ENCODE results near the gene SUPT3H.
A peak's percentile ranks its signal among the peaks of the same experiment; 100 is the strongest.
"Not testable (repeated sequence)": the region's sequence is repeated elsewhere in the genome, so short reads cannot be mapped to it uniquely, and the experiment has no call there.

The SUPT3H gene

DNA sequence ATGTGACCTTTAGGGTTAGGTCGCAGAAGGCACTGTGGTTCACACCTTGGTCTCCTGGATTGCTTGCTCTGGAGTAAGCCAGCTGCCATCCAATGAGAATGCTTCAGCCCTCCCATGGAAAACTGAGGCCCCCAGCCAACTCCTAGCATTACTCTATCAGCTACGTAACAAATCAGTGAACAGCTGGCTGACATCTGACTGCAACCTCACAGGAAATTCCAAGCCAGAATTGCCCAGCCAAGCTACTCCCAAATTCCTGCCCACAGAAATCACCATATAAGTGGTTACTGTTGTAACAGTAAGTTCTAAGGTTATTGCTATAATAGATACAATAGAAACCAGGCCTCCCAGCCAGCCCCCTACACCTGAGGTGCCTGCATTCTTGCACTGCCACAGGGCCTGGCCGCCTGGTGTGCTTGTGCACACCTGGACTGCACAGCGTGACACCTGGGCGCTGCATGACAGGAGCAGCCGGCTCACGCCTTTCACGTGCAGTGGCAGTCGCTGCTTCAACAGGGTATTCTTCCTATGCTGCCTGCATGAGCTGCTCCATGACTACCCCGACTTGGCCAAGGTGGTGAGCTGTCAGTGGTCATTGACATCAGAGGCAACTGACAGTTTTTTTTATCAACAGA, 479.3 kb downstream of the SUPT3H start:
- no peak for DNase-seq (ENCODE audit: extremely low spot score)
- ChIA-PET POLR2A (no interaction called here), CTCF (no interaction called here)
- TF ChIP-seq, protein P1, sequence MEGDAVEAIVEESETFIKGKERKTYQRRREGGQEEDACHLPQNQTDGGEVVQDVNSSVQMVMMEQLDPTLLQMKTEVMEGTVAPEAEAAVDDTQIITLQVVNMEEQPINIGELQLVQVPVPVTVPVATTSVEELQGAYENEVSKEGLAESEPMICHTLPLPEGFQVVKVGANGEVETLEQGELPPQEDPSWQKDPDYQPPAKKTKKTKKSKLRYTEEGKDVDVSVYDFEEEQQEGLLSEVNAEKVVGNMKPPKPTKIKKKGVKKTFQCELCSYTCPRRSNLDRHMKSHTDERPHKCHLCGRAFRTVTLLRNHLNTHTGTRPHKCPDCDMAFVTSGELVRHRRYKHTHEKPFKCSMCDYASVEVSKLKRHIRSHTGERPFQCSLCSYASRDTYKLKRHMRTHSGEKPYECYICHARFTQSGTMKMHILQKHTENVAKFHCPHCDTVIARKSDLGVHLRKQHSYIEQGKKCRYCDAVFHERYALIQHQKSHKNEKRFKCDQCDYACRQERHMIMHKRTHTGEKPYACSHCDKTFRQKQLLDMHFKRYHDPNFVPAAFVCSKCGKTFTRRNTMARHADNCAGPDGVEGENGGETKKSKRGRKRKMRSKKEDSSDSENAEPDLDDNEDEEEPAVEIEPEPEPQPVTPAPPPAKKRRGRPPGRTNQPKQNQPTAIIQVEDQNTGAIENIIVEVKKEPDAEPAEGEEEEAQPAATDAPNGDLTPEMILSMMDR (IDR thresholded peaks at IDR 0.05; ENCODE audit: control extremely low read depth, extremely low read depth, low read depth, missing control alignments) = no peak

GRCh38 chr6:44897316-44897715, 480.4 kb downstream of the SUPT3H start:
- DNase-seq (ENCODE audit: extremely low spot score) = no peak
- ChIA-PET POLR2A (no interaction called here), CTCF (no interaction called here)
- TF ChIP-seq, protein P1 (IDR thresholded peaks at IDR 0.05; ENCODE audit: control extremely low read depth, extremely low read depth, low read depth, missing control alignments) = no peak

DNA sequence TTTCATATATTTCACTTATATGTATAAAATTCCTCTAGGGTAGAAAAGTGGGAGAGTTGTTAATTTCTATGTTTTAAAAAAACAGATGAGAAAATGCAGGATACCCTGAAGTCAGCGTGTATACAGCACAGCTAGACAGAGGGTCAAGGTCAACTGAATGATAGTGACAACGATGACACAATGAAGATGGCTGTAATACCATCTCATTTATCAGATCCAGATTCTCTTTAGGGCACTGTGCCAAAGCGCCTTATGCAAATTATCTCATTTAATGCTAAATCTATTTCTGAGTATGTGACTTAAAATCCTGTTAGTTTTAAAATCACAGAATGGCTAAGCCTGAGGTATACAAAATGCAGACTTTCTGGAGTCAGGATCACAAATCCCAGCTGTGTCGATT, 481.0 kb downstream of the SUPT3H start:
- no peak for DNase-seq (ENCODE audit: extremely low spot score)
- POLR2A ChIA-PET = no interaction called here
- CTCF ChIA-PET = no interaction called here
- TF ChIP-seq, protein P1 (IDR thresholded peaks at IDR 0.05; ENCODE audit: control extremely low read depth, extremely low read depth, low read depth, missing control alignments) = no peak

- TF ChIP-seq, protein P1 (IDR thresholded peaks at IDR 0.05; ENCODE audit: control extremely low read depth, extremely low read depth, low read depth, missing control alignments) = no peak
- CTCF ChIA-PET = no interaction called here
- POLR2A ChIA-PET = no interaction called here
- no peak for DNase-seq (ENCODE audit: extremely low spot score)
These were observed 485.2 kb downstream of the SUPT3H start for GRCh38 chr6:44892579-44892978.

DNA sequence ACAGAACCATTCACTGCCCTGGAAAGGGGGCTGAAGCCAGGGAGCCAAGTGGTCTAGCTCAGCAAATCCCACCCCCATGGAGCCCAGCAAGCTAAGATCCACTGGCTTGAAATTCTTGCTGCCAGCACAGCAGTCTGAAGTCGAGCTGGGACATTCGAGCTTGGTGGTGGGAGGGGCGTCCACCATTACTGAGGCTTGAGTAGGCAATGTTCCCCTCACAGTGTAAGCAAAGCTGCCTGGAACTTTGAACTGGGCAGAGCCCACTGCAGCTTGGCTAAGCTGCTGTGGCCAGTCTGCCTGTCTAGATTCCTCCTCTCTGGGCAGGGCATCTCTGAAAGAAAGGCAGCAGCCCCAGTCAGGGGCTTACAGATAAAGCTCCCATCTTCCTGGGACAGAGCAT, 498.7 kb downstream of the SUPT3H start:
- CTCF ChIA-PET; POLR2A ChIA-PET; DNase-seq (ENCODE audit: extremely low spot score): not testable (repeated sequence)

DNA sequence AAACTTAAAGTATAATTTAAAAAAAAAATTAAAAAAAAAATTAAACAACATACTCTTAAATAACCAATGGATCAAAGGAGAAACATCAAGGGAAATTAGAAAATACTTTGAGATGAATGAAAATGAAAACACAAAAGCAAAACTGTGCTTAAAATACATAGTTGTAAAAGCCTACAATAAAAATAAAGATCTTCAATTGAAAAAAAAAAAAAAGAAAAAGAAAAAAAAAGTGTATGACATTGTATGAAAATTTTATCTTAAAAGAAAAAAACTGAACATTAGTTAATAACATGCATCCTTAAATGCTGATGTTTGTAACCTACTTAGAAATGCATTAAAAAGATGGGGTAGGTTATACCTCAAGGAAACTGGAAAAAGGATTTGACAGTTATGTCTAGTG, 501.1 kb downstream of the SUPT3H start:
- CTCF ChIA-PET; POLR2A ChIA-PET; DNase-seq (ENCODE audit: extremely low spot score): not testable (repeated sequence)

DNA sequence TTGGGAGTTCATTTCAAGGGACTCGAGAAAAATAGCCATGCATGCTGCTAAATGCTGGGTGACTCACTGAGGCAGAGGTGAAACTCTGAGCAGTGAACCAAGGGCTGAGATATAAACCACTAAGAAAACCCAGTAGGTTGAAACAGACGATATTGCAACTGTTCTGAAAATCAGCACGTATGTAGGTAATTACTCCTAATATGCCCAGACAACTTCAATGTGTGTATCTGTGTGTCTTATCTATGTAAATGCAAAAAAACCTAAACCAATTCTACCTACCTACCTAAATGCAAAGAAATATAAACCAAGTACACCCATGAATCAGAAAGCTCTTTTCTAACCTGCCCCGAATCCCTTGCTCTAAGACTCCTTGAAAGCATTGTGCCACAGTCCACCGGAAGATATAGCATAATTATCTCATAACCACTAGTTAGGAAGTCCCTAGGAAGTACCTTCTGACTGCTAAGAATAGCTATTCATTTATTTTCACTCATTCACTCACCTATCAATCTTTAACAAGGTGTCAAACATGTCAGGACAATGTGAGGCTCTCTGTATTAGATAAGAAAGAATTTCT, 508.3 kb downstream of the SUPT3H start:
- CTCF ChIA-PET = interaction anchor here (1.5 kb wide), 1 partner anchor 10 kb away, joined by 4 read pairs; no protein-coding TSS in a partner anchor
- DNase-seq (ENCODE audit: extremely low spot score) = peak; percentile 43
- POLR2A ChIA-PET = no interaction called here
- TF ChIP-seq, protein P1 (IDR thresholded peaks at IDR 0.05; ENCODE audit: control extremely low read depth, extremely low read depth, low read depth, missing control alignments) = no peak

DNA sequence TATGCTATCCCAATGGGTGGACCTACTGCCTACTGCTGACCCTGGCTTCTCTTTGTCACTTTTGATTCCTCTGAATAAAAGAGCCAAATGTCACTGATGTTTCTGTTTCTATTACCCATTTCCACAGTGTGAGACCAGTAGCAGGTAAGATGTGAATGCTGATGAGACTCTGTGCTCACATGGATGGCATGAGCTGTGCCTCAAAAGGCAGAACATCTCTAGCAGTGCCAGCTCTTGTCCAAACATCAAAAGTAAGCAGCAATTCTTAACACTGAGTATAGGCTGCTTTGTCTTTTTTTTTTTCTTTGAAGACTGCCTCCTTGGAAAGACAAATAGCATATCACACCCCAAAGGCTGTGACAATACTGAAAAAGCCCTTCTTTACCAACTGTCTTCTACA, 508.8 kb downstream of the SUPT3H start:
- no peak for DNase-seq (ENCODE audit: extremely low spot score)
- ChIA-PET POLR2A (no interaction called here), CTCF (interaction anchor here (1.5 kb wide), 1 partner anchor 9 kb away, joined by 4 read pairs; no protein-coding TSS in a partner anchor)
- TF ChIP-seq, protein P1 (IDR thresholded peaks at IDR 0.05; ENCODE audit: control extremely low read depth, extremely low read depth, low read depth, missing control alignments) = no peak
